IMR-90 (cell line): ENCODE results near the gene CYP4V2. TPM values are rescaled to one million over a fixed set of nuclear protein-coding genes. Genes with fewer than 3 reads are reported as not detected.

ENCODE experiments used
- ATAC-seq: fragments of 200-7000 bp; cut with Tn5 transposase; 2 replicates; pipeline ENCODE4 v1.9.1; 2020; ENCODE audit warnings: low read depth, mild to moderate bottlenecking, moderate library complexity
- BruUV-seq: library from RNA; stranded (reverse); fragments of 400-500 nt; replicated peaks from 2 replicates; lab custom pipeline; 2021; lab: Mats Ljungman, UMichigan
- CTCF ChIA-PET: fragments of 300-600 bp; formaldehyde crosslinking; extraction: SDS; loops from one replicate; lab custom pipeline; 2021; ENCODE audit warnings: antibody characterized with exemption; lab: Yijun Ruan, JAX
- POLR2A ChIA-PET: fragments of 300-600 bp; sonication (Branson Sonifier 250); formaldehyde crosslinking; loops from one replicate; lab custom pipeline; 2022; ENCODE audit warnings: antibody characterized with exemption; ENCODE audit not compliant: unreplicated experiment; lab: Charles Lee
- DNase-seq: peaks from one replicate; pipeline ENCODE4 v3.0.0; 2013
- H2AFZ ChIP-seq: replicated peaks from 2 replicates; pipeline ENCODE3; 2013; ENCODE audit warnings: low read length, mild to moderate bottlenecking; ENCODE audit not compliant: poor library complexity
- H2AK5ac ChIP-seq: 2 replicates; pipeline ENCODE4 v1.6.1; 2013; ENCODE audit warnings: low read depth, low read length, inconsistent platforms
- H2AK9ac ChIP-seq: replicated peaks from 2 replicates; pipeline ENCODE3; 2013; ENCODE audit warnings: mild to moderate bottlenecking, low read depth, low read length, moderate library complexity; ENCODE audit not compliant: poor library complexity
- H2BK120ac ChIP-seq: 2 replicates; pipeline ENCODE4 v1.6.1; 2013; ENCODE audit warnings: low read depth, low read length, inconsistent platforms
- H2BK15ac ChIP-seq: 3 replicates; pipeline ENCODE4 v1.6.1; 2013; ENCODE audit warnings: low read depth, low read length, inconsistent platforms
- H2BK20ac ChIP-seq: 2 replicates; pipeline ENCODE4 v1.6.1; 2013; ENCODE audit warnings: low read depth, mild to moderate bottlenecking, inconsistent platforms, low read length, moderate library complexity
- H2BK5ac ChIP-seq: 2 replicates; pipeline ENCODE4 v1.6.1; 2013; ENCODE audit warnings: mild to moderate bottlenecking, low read depth, low read length, inconsistent platforms; ENCODE audit not compliant: poor library complexity, severe bottlenecking
- H3K14ac ChIP-seq: replicated peaks from 2 replicates; pipeline ENCODE4 v1.6.1; 2013; ENCODE audit warnings: low read depth, low read length, inconsistent platforms
- H3K18ac ChIP-seq: 2 replicates; pipeline ENCODE4 v1.6.1; 2013; ENCODE audit warnings: low read depth, low read length, control low read depth
- H3K23ac ChIP-seq: 2 replicates; pipeline ENCODE4 v1.6.1; 2013; ENCODE audit warnings: low read depth, low read length, inconsistent platforms
- H3K27ac ChIP-seq: 2 replicates; pipeline ENCODE4 v1.5.1; 2013; ENCODE audit warnings: mild to moderate bottlenecking, control low read depth, low read length; ENCODE audit not compliant: insufficient read depth
- H3K27me3 ChIP-seq: 2 replicates; pipeline ENCODE4 v1.6.1; 2013; ENCODE audit warnings: low read length; ENCODE audit not compliant: control insufficient read depth, insufficient read depth
- H3K36me3 ChIP-seq: 2 replicates; pipeline ENCODE4 v1.6.1; 2013; ENCODE audit warnings: low read length, mixed read lengths; ENCODE audit not compliant: control insufficient read depth, insufficient read depth
- H3K4ac ChIP-seq: 2 replicates; pipeline ENCODE4 v1.6.1; 2013; ENCODE audit warnings: low read depth, low read length, inconsistent platforms
- H3K4me1 ChIP-seq: 2 replicates; pipeline ENCODE4 v1.6.1; 2013; ENCODE audit warnings: low read length, mixed read lengths; ENCODE audit not compliant: control insufficient read depth, insufficient read depth
- H3K4me2 ChIP-seq: 2 replicates; pipeline ENCODE4 v1.6.1; 2013; ENCODE audit warnings: low read depth, mild to moderate bottlenecking, control low read depth, low read length, moderate library complexity
- H3K4me3 ChIP-seq: 2 replicates; pipeline ENCODE4 v1.5.1; 2013; ENCODE audit warnings: low read depth, mild to moderate bottlenecking, control low read depth, low read length, moderate library complexity; ENCODE audit not compliant: insufficient read depth
- H3K56ac ChIP-seq: 2 replicates; pipeline ENCODE4 v1.6.1; 2013; ENCODE audit warnings: low read length, inconsistent platforms; ENCODE audit not compliant: insufficient read depth; ENCODE audit errors: extremely low read depth
- H3K79me1 ChIP-seq, 2 experiments: 2 replicates each; pipeline ENCODE4 v1.6.1; 2013; ENCODE audit warnings: low read length in 2 of 2, inconsistent platforms in 1 of 2, low read depth in 1 of 2
- H3K9ac ChIP-seq: 2 replicates; pipeline ENCODE4 v1.6.1; 2013; ENCODE audit warnings: low read depth, low read length, control low read depth
- H3K9me1 ChIP-seq: 2 replicates; pipeline ENCODE4 v1.6.1; 2013; ENCODE audit warnings: low read length, inconsistent platforms; ENCODE audit not compliant: insufficient read depth
- H3K9me3 ChIP-seq: 2 replicates; pipeline ENCODE4 v1.6.1; 2013; ENCODE audit warnings: low read length; ENCODE audit not compliant: control insufficient read depth, insufficient read depth
- H4K20me1 ChIP-seq: 2 replicates; pipeline ENCODE4 v1.6.1; 2013; ENCODE audit warnings: low read length, inconsistent platforms; ENCODE audit not compliant: insufficient read depth
- H4K5ac ChIP-seq: 2 replicates; pipeline ENCODE4 v1.6.1; 2013; ENCODE audit warnings: mild to moderate bottlenecking, low read depth, low read length, control low read depth
- H4K8ac ChIP-seq, 2 experiments: 2 replicates each; pipeline ENCODE4 v1.6.1; 2013; ENCODE audit warnings: low read depth in 2 of 2, low read length in 2 of 2, control low read depth in 1 of 2, inconsistent platforms in 1 of 2
- H4K91ac ChIP-seq: 2 replicates; pipeline ENCODE4 v1.6.1; 2013; ENCODE audit warnings: low read depth, low read length, inconsistent platforms; ENCODE audit not compliant: insufficient read depth
- BHLHE40 ChIP-seq: fragments of 150-350 bp; IDR thresholded peaks from 2 replicates; pipeline ENCODE4 v1.6.1; 2016; ENCODE audit warnings: mild to moderate bottlenecking, low read depth, low read length
- CEBPB ChIP-seq: IDR thresholded peaks from 2 replicates; pipeline ENCODE4 v1.6.1; 2012; ENCODE audit warnings: low read depth, low read length, improper control_type of control experiment
- FOS ChIP-seq: fragments of 150-350 bp; IDR thresholded peaks from 2 replicates; pipeline ENCODE4 v1.6.1; 2016; ENCODE audit warnings: low read depth, low read length
- MAFK ChIP-seq: IDR thresholded peaks from 2 replicates; pipeline ENCODE4 v1.6.1; 2012; ENCODE audit warnings: low read depth, low read length, improper control_type of control experiment
- MAZ ChIP-seq: IDR thresholded peaks from 2 replicates; pipeline ENCODE4 v1.6.1; 2012; ENCODE audit warnings: low read depth, mild to moderate bottlenecking, low read length, improper control_type of control experiment, moderate library complexity, borderline replicate concordance
- MXI1 ChIP-seq: IDR thresholded peaks from 2 replicates; pipeline ENCODE4 v1.6.1; 2012; ENCODE audit warnings: low read depth, mild to moderate bottlenecking, low read length, moderate library complexity, borderline replicate concordance
- POLR2A ChIP-seq: IDR thresholded peaks from 2 replicates; pipeline ENCODE4 v1.6.1; 2012; ENCODE audit warnings: mild to moderate bottlenecking, low read depth, low read length
- RAD21 ChIP-seq: IDR thresholded peaks from 2 replicates; pipeline ENCODE4 v1.6.1; 2012; ENCODE audit warnings: low read length, improper control_type of control experiment
- RCOR1 ChIP-seq: IDR thresholded peaks from 2 replicates; pipeline ENCODE4 v1.6.1; 2012; ENCODE audit warnings: mild to moderate bottlenecking, low read length, improper control_type of control experiment; ENCODE audit not compliant: insufficient replicate concordance
- SMC3 ChIP-seq: fragments of 150-350 bp; IDR thresholded peaks from 2 replicates; pipeline ENCODE4 v1.6.1; 2016; ENCODE audit warnings: low read depth, mild to moderate bottlenecking, antibody characterized with exemption, low read length, moderate library complexity
- WGBS, 2 experiments: methylation state at CpG; one replicate each; pipeline versions ENCODE4 v1.1.5 to v1.1.7; 2013; ENCODE audit warnings: missing lambda C conversion rate in 2 of 2; ENCODE audit not compliant: insufficient read length in 1 of 2; ENCODE audit errors: extremely low coverage in 2 of 2; 5-methylcytosine and 5-hydroxymethylcytosine counted together
- dilution Hi-C: fragments of 300-500 bp; cut with HindIII; formaldehyde crosslinking; loops from one replicate; pipeline ENCODE4 v1.14.3; 2018; ENCODE audit warnings: low sequenced_read_pairs; ENCODE audit not compliant: unreplicated experiment
- in situ Hi-C: fragments of 300-500 bp; cut with MboI; formaldehyde crosslinking; loops from 3 replicates; pipeline ENCODE4 v1.14.3; 2019; ENCODE audit warnings: low sequenced_read_pairs, inconsistent platforms, mixed read lengths
- intact Hi-C: fragments of 100-400 bp; cut with micrococcal nuclease; formaldehyde crosslinking; loops from 2 replicates; pipeline ENCODE4 v1.10.0; 2022
- polyA plus RNA-seq, 3 experiments: library from polyadenylated mRNA; depleted of rRNA; stranded (reverse); fragments of >200 nt; gene quantifications; 2 replicates each; pipeline ENCODE4 v1.2.3, GENCODE V29; 2012; ENCODE audit warnings: low replicate concordance in 1 of 3
- total RNA-seq: library from RNA; depleted of rRNA; stranded (reverse); fragments of >200 nt; gene quantifications from 2 replicates; pipeline ENCODE4 v1.2.3, GENCODE V29; 2012
- TF ChIP-seq, protein P1 (sequence below): fragments of 150-350 bp; IDR thresholded peaks from 2 replicates; pipeline ENCODE4 v1.6.1; 2017; ENCODE audit warnings: mild to moderate bottlenecking, antibody characterized with exemption, low read length, low read depth

Gene CYP4V2
- total and polyA plus RNA-seq, 2 of the 4 experiments (the other 2 are of a cell fraction), result 3.9 to 4.1 TPM

DNA sequence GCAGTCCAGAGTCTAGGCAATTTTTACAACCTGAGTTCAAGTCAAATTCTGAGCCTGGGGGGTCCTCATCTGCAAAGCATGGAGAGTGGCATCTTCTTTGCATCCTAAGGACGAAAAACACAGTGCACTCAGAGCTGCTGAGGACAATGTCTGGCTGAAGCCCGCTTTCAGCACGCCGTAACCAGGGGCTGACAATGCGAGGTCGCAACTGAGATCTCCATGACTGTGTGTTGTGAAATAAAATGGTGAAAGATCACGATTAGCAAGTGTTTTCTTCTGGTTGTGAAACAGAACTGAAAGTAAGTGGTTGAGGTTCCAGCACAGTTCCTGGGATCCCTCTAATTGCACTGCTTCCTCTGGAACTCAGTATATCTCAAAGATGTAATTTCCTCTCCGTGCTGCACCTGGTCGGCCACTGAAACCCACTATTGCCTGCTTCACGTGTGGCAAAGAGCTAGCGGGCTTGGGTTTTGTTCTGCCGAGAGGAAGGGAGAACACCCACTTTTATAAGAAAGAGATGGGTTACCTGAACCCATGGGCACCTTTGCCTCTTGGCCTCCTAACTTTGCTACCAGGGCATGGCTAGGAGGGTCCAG, 66.9 kb downstream of the CYP4V2 start:
- H4K5ac ChIP-seq, result no peak overlapping the region
- no peaks in the 10 kb centered on the region for H4K20me1 ChIP-seq
- H2BK20ac ChIP-seq, result no peak overlapping the region
- H3K9ac ChIP-seq, result no peak overlapping the region
- no peak overlapping the region for H4K91ac ChIP-seq
- no TSS peak for BruUV-seq
- H3K79me1 ChIP-seq, result no peaks in the 10 kb centered on the region
- in situ Hi-C loops, result no loop called here
- no peak overlapping the region for H2BK15ac ChIP-seq
- H3K14ac ChIP-seq, result no peak overlapping the region
- peaks cover 4% of the 10 kb centered on the region; the same call in 1 of the 2 replicates for H3K9me1 ChIP-seq
- H3K18ac ChIP-seq, result no peak overlapping the region
- H2BK120ac ChIP-seq, result no peak overlapping the region
- H3K4me3 ChIP-seq, result no peak overlapping the region
- H2AK9ac ChIP-seq, result no peak overlapping the region
- H3K27me3 ChIP-seq, result no peaks in the 10 kb centered on the region
- dilution Hi-C loops, result no loop called here
- H2BK5ac ChIP-seq, result no peak overlapping the region
- H4K8ac ChIP-seq, result no peak overlapping the region
- DNase-seq (no peak), ATAC-seq (no peak)
- ChIA-PET CTCF (no interaction called here), POLR2A (no interaction called here)
- 100% methylated on average over 2 of the region's 12 CpGs; no CpG with 5 or more reads in 1 of the 2 experiments for WGBS, 2 experiments
- H3K4ac ChIP-seq, result no peak overlapping the region
- intact Hi-C loops, result no loop called here
- H3K56ac ChIP-seq, result no peak overlapping the region
- no peak overlapping the region for H3K4me2 ChIP-seq
- no peak overlapping the region for H2AK5ac ChIP-seq
- H3K36me3 ChIP-seq, result no peaks in the 10 kb centered on the region
- no peak overlapping the region for H3K23ac ChIP-seq
- TF ChIP-seq MXI1, result no peak
- TF ChIP-seq SMC3, result no peak
- TF ChIP-seq MAZ, result no peak
- no peak for TF ChIP-seq RCOR1
- TF ChIP-seq POLR2A, result no peak
- TF ChIP-seq, protein P1, sequence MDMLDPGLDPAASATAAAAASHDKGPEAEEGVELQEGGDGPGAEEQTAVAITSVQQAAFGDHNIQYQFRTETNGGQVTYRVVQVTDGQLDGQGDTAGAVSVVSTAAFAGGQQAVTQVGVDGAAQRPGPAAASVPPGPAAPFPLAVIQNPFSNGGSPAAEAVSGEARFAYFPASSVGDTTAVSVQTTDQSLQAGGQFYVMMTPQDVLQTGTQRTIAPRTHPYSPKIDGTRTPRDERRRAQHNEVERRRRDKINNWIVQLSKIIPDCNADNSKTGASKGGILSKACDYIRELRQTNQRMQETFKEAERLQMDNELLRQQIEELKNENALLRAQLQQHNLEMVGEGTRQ, result no peak
- TF ChIP-seq BHLHE40, result no peak
- TF ChIP-seq MAFK, result no peak
- no peak for TF ChIP-seq FOS
- TF ChIP-seq RAD21, result no peak
- TF ChIP-seq CEBPB, result no peak
- no peak overlapping the region for H3K27ac ChIP-seq
- no peaks in the 10 kb centered on the region for H3K9me3 ChIP-seq
- peaks cover 5% of the 10 kb centered on the region; the same call in 1 of the 2 replicates for H3K4me1 ChIP-seq
- no peak overlapping the region for H2AFZ ChIP-seq
